Measurements from ENCODE around the gene OGA. TPM values are rescaled to one million over a fixed set of nuclear protein-coding genes. Genes with fewer than 3 reads are reported as not detected.

OGA gene
- total and polyA plus RNA-seq, 9 of the 15 experiments (the other 6 are each of a cell fraction or from before 2014, with no cell fraction given), result 13.5 to 73.5 (median 59.5) TPM

DNA sequence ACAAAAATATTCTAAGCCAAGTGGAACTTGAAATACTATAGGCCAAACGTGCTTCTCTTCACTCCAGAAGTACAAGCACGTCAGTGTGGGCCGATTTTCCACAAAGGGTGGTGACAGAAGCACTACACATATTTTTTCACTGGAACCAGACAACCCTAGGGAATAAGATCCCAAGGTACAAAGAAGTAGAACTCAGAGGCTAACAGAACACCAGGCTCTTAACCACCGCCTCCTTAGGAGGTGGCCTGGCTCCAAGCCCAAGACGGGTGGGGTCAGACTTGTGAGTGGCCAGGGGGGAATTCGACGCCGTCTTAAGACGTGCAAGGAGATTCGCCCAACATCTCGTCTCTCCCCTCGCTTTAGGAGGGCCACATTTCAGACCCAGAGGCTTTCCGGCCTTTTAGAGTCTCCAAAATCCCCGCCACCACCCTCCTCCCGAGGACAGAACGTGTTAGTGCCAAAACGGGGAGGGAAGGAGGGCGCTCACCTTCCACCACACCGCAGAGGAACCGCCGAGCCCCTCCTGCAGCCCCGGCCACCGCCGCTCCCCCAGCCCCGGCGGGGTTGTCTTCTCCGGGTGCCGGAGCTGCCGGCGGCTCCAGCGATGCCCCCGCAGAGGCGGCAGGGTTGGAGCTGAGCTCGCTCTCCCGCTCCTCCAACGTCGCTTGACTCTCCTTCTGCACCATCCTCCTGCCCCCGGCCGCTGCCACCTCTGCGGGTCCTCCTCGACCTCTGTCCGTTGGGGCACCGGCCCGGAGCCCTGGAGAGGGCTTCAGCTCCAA is 716 bp downstream of the OGA start (continued):
- TF ChIP-seq UBTF (IDR thresholded peaks at IDR 0.05; ENCODE audit: borderline replicate concordance in 1 of 2, low read depth in 2 of 2, low read length in 2 of 2), result peak in 1 of 2 experiments; percentile 41; a peak in 1 of 4 replicates
- no peak for TF ChIP-seq ZNF644 (tag; IDR thresholded peaks at IDR 0.05; ENCODE audit: low read depth)
- peak; percentile 51 for TF ChIP-seq TAF1 (IDR thresholded peaks at IDR 0.05; ENCODE audit: control insufficient read depth, extremely low read depth, insufficient read depth, low read length, severe bottlenecking)
- peak; percentile 86 for TF ChIP-seq NFIC (IDR thresholded peaks at IDR 0.05)
- TF ChIP-seq ZNF174 (CRISPR knock-in tag; IDR thresholded peaks at IDR 0.05), result no peak
- TF ChIP-seq PHB (CRISPR knock-in tag; IDR thresholded peaks at IDR 0.05), result no peak
- TF ChIP-seq YY1 (IDR thresholded peaks at IDR 0.05; ENCODE audit: borderline replicate concordance in 1 of 3, control insufficient read depth in 1 of 3, extremely low read depth in 1 of 3, insufficient read depth in 3 of 3, insufficient read length in 1 of 3, insufficient replicate concordance in 2 of 3, low read depth in 1 of 3, low read length in 2 of 3), result peak in 1 of 3 experiments; percentile 28
- no peak for TF ChIP-seq FOXK2 (conservative IDR thresholded peaks at IDR 0.05 in 1 of 2, IDR thresholded peaks at IDR 0.05 in 1 of 2; ENCODE audit: low read depth in 2 of 2)
- 0 out of 2 replicates have a peak, but pooled peaks have one; percentile 16 for TF ChIP-seq ATF1 (CRISPR knock-in tag; IDR thresholded peaks at IDR 0.05)
- no peak for TF ChIP-seq ATF1 (tag; IDR thresholded peaks at IDR 0.05)
- TF ChIP-seq, protein P1, sequence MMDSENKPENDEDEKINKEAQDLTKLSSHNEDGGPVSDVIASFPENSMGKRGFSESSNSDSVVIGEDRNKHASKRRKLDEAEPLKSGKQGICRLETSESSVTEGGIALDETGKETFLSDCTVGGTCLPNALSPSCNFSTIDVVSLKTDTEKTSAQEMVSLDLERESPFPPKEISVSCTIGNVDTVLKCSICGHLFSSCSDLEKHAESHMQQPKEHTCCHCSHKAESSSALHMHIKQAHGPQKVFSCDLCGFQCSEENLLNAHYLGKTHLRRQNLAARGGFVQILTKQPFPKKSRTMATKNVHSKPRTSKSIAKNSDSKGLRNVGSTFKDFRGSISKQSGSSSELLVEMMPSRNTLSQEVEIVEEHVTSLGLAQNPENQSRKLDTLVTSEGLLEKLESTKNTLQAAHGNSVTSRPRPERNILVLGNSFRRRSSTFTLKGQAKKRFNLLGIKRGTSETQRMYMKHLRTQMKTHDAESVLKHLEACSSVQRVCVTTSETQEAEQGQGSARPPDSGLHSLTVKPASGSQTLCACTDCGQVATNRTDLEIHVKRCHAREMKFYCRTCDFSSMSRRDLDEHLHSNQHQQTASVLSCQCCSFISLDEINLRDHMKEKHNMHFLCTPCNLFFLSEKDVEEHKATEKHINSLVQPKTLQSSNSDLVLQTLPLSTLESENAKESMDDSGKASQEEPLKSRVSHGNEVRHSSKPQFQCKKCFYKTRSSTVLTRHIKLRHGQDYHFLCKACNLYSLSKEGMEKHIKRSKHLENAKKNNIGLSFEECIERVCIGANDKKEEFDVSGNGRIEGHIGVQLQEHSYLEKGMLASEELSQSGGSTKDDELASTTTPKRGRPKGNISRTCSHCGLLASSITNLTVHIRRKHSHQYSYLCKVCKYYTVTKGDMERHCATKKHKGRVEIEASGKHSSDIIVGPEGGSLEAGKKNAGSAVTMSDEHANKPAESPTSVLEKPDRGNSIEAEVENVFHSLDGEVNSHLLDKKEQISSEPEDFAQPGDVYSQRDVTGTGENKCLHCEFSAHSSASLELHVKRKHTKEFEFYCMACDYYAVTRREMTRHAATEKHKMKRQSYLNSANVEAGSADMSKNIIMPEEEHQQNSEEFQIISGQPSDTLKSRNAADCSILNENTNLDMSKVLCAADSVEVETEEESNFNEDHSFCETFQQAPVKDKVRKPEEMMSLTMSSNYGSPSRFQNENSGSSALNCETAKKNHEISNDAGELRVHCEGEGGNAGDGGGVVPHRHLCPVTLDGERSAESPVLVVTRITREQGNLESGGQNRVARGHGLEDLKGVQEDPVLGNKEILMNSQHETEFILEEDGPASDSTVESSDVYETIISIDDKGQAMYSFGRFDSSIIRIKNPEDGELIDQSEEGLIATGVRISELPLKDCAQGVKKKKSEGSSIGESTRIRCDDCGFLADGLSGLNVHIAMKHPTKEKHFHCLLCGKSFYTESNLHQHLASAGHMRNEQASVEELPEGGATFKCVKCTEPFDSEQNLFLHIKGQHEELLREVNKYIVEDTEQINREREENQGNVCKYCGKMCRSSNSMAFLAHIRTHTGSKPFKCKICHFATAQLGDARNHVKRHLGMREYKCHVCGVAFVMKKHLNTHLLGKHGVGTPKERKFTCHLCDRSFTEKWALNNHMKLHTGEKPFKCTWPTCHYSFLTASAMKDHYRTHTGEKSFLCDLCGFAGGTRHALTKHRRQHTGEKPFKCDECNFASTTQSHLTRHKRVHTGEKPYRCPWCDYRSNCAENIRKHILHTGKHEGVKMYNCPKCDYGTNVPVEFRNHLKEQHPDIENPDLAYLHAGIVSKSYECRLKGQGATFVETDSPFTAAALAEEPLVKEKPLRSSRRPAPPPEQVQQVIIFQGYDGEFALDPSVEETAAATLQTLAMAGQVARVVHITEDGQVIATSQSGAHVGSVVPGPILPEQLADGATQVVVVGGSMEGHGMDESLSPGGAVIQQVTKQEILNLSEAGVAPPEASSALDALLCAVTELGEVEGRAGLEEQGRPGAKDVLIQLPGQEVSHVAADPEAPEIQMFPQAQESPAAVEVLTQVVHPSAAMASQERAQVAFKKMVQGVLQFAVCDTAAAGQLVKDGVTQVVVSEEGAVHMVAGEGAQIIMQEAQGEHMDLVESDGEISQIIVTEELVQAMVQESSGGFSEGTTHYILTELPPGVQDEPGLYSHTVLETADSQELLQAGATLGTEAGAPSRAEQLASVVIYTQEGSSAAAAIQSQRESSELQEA (IDR thresholded peaks at IDR 0.05; ENCODE audit: low read depth), result no peak
- TF ChIP-seq CREM (IDR thresholded peaks at IDR 0.05; ENCODE audit: low read depth), result peak; percentile 90
- TF ChIP-seq RBM17 (IDR thresholded peaks at IDR 0.05; ENCODE audit: borderline replicate concordance, low read depth, low read length), result no peak
- TF ChIP-seq BRD9 (IDR thresholded peaks at IDR 0.05; ENCODE audit: low read depth, partially characterized antibody), result no peak
- 0 out of 2 replicates have a peak, but pooled peaks have one; percentile 8 for TF ChIP-seq OTX1 (CRISPR knock-in tag; IDR thresholded peaks at IDR 0.05)
- 0 out of 2 replicates have a peak, but pooled peaks have one; percentile 61 for TF ChIP-seq MTA1 (IDR thresholded peaks at IDR 0.05; ENCODE audit: borderline replicate concordance)
- TF ChIP-seq ZNF3 (CRISPR knock-in tag; IDR thresholded peaks at IDR 0.05), result no peak
- TF ChIP-seq NCOR1 (IDR thresholded peaks at IDR 0.05), result no peak

Data from K562 (cell line).